ENCODE data around the gene LRRC71.

Gene LRRC71

DNA sequence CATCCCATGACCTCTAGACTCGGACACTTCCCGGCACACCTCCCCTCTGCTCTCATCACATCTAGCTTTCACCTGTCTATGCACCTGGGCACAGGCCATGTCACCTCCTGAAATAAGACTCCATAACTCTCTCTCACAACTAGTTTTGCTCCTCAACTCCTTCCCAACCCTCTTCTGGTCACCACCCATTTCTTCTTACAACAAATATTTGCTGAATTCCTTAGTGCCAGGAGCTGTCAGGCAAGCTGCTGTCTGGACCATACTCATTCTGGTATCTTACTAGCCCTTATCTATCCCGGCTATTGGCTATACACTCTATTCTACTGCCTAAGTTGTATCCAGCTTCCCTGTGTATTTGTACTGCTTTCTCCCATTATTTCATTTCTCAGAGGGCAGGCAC is 49.1 kb downstream of the LRRC71 start:
- H3K4me3 ChIP-seq (ENCODE audit: low read depth, low read length): no peak overlapping the region
- DNase-seq (ENCODE audit: low read depth): no peak
- TF ChIP-seq, protein P1, sequence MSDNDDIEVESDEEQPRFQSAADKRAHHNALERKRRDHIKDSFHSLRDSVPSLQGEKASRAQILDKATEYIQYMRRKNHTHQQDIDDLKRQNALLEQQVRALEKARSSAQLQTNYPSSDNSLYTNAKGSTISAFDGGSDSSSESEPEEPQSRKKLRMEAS (IDR thresholded peaks at IDR 0.05; ENCODE audit: low read depth, low read length): no peak
- TF ChIP-seq, protein P2, sequence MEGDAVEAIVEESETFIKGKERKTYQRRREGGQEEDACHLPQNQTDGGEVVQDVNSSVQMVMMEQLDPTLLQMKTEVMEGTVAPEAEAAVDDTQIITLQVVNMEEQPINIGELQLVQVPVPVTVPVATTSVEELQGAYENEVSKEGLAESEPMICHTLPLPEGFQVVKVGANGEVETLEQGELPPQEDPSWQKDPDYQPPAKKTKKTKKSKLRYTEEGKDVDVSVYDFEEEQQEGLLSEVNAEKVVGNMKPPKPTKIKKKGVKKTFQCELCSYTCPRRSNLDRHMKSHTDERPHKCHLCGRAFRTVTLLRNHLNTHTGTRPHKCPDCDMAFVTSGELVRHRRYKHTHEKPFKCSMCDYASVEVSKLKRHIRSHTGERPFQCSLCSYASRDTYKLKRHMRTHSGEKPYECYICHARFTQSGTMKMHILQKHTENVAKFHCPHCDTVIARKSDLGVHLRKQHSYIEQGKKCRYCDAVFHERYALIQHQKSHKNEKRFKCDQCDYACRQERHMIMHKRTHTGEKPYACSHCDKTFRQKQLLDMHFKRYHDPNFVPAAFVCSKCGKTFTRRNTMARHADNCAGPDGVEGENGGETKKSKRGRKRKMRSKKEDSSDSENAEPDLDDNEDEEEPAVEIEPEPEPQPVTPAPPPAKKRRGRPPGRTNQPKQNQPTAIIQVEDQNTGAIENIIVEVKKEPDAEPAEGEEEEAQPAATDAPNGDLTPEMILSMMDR (IDR thresholded peaks at IDR 0.05; ENCODE audit: low read depth, low read length): no peak
- TF ChIP-seq POLR2A (IDR thresholded peaks at IDR 0.05; ENCODE audit: extremely low read depth, insufficient read length): no peak
- TF ChIP-seq MYC (IDR thresholded peaks at IDR 0.05; ENCODE audit: low read depth, low read length): no peak

DNA sequence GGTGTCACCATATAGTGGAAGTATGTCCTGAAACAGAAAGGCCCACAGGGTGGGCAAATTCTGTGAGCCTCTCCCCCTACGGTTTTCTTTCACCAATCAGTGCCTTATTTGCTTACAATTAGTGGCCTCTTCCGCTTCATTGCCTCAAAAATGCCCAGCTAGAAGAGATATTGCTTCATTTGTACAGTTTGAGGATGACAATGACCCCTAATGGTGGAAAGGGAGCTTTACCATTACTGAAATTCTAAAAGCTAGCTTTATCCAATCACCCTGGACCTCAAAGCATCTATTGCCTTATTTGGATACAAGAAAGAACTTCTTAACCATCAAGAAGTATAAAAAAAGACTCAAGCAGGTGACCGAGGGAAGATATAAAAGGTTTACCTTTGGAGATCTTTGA is 49.6 kb downstream of the LRRC71 start:
- TF ChIP-seq POLR2A (IDR thresholded peaks at IDR 0.05; ENCODE audit: extremely low read depth, insufficient read length) (no peak), MYC (IDR thresholded peaks at IDR 0.05; ENCODE audit: low read depth, low read length) (no peak)
- TF ChIP-seq, protein P2 (IDR thresholded peaks at IDR 0.05; ENCODE audit: low read depth, low read length): peak; percentile 24
- H3K4me3 ChIP-seq (ENCODE audit: low read depth, low read length): no peak overlapping the region
- DNase-seq (ENCODE audit: low read depth): peak; percentile 15

GRCh38 chr1:156973417-156973816 is 53.0 kb downstream of the LRRC71 start:
- TF ChIP-seq, protein P2 (IDR thresholded peaks at IDR 0.05; ENCODE audit: low read depth, low read length): no peak
- no peak for TF ChIP-seq POLR2A (IDR thresholded peaks at IDR 0.05; ENCODE audit: extremely low read depth, insufficient read length)
- TF ChIP-seq, protein P1 (IDR thresholded peaks at IDR 0.05; ENCODE audit: low read depth, low read length): no peak
- TF ChIP-seq MYC (IDR thresholded peaks at IDR 0.05; ENCODE audit: low read depth, low read length): no peak
- DNase-seq (ENCODE audit: low read depth): no peak
- H3K4me3 ChIP-seq (ENCODE audit: low read depth, low read length): no peak overlapping the region

DNA sequence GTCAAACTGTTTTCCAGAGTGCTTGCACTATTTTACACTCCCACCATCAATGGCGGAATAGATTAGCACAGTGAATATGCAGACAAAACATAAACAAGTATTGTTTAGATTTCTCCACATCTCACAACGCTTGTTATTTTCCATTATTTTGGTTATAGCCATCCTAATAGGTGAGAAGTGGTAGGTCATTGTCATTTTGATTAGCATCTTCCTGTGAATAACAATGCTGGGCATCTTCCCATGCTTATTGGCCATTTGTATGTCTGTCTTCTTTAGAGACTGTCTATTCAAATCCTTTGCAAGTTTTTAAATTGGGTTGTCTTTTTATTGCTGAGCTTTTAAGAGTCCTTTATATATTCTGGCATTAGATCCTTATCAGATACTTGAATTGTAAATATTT is 54.7 kb downstream of the LRRC71 start:
- no peak overlapping the region for H3K4me3 ChIP-seq (ENCODE audit: low read depth, low read length)
- DNase-seq (ENCODE audit: low read depth): no peak
- no peak for TF ChIP-seq POLR2A (IDR thresholded peaks at IDR 0.05; ENCODE audit: extremely low read depth, insufficient read length)
- TF ChIP-seq, protein P2 (IDR thresholded peaks at IDR 0.05; ENCODE audit: low read depth, low read length): no peak
- TF ChIP-seq, protein P1 (IDR thresholded peaks at IDR 0.05; ENCODE audit: low read depth, low read length): no peak
- no peak for TF ChIP-seq MYC (IDR thresholded peaks at IDR 0.05; ENCODE audit: low read depth, low read length)

DNA sequence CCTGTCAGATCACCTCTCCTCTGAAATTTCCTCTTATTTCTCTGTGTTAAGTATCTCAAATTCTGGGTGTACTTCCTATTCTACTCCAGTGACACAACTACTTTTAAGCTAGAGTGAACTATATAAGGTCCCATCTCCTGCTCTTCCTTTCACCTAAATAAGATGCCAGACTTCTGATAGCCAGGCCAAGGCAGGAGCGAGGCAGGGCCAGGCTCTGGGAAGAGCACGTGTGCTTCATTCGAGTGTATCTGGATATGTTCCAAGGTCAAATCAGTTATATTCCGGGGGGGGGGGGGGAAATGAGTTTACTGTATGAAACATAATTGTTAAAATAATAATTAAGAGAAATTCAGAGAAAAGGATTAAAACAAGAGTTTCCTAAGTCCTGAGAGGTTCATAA is 60.1 kb downstream of the LRRC71 start:
- DNase-seq (ENCODE audit: low read depth): no peak
- TF ChIP-seq MYC (IDR thresholded peaks at IDR 0.05; ENCODE audit: low read depth, low read length) (no peak), POLR2A (IDR thresholded peaks at IDR 0.05; ENCODE audit: extremely low read depth, insufficient read length) (no peak)
- TF ChIP-seq, protein P1 (IDR thresholded peaks at IDR 0.05; ENCODE audit: low read depth, low read length): no peak
- TF ChIP-seq, protein P2 (IDR thresholded peaks at IDR 0.05; ENCODE audit: low read depth, low read length): no peak
- H3K4me3 ChIP-seq (ENCODE audit: low read depth, low read length): no peak overlapping the region
